GM18951 (cell line): ENCODE data around the gene TNRC18.
"Not testable (repeated sequence)": the region's sequence is repeated elsewhere in the genome, so short reads cannot be mapped to it uniquely, and the experiment has no call there.

Experiments
- POLR2A ChIP-seq: IDR thresholded peaks from 4 replicates; pipeline ENCODE4 v1.6.1; 2011; ENCODE audit warnings: mild to moderate bottlenecking; ENCODE audit not compliant: insufficient read length, insufficient read depth; ENCODE audit errors: extremely low read depth
- in situ Hi-C: fragments of 300-500 bp; cut with MboI; formaldehyde crosslinking; loops from one replicate; pipeline ENCODE4 v1.12.0; 2022; ENCODE audit warnings: low sequenced_read_pairs, mixed read lengths, inconsistent platforms; ENCODE audit not compliant: unreplicated experiment

The TNRC18 gene

DNA sequence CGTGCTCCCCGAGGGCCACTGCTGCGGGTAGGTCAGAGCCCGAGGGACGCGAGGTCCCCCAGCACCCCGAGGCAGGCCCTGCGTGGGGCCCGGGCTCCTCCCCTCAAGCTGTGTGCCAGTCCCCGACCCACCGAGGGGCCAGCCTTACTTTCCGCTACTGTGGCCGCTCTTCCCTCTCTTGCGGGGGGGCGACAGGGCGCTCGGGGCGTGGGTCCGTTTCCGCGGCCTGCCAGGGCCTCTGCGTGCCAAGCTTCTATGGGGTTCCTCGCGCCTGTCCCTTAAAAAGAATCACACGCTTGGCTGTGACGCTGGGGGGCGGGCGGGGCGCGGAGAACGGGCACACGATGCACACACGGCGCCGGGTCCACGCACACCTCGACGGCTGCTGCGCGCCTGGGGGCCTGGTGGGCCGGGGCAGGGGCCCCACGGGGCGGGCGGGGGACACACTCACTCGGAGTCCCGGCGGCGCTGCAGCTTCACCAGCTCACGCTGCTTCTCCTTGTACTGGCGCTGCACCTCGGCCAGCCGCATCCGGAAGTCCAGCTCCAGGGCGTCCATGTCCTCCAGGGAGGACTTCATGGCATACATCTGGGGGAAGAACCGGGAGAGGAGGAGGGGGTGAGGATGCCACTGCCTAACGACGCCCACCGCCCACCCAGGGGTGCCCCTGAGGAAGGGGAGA is 62.0 kb downstream of the TNRC18 start:
- TF ChIP-seq POLR2A: no peak
- in situ Hi-C loops: no loop called here

DNA sequence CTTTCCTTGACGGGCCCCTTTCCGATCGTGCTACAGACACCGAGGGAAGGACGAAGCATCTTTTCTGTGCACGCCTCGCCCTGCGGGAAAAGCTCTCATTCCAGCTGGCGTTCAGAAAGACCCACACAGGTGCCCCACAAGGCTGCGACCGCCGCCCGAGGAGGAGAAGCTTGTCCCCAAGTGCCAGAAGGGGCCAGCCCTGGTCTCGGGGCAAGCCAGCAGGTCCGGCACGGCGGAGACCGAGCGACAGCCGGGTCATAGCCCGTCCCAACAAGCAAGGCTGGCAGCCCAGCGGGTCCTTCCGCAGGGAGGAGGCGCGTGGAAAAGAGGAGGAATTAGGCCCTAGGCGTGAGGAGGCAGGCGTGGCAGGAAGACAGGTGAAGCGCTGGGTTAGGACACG is 62.7 kb downstream of the TNRC18 start:
- in situ Hi-C loops: no loop called here
- no peak for TF ChIP-seq POLR2A

DNA sequence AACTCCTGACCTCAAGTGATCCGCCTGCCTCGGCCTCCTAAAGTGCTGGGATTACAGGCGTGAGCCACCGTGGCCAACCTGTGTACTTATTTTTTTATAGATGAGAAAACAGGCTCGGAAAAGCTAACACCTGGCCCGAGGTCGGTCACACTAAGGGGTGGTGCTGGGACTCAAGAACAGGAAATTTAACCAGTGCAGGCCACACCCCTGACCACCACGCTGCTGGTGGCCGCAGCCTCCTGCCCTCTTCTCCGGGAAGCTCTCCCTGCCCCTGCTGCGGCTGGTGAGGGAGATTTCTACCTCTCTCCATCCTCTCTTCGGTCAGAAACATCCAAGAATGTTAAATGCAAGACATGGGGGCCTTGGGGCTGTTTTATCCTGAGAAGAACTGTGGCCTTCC is 63.2 kb downstream of the TNRC18 start:
- TF ChIP-seq POLR2A: no peak
- in situ Hi-C loops: no loop called here

DNA sequence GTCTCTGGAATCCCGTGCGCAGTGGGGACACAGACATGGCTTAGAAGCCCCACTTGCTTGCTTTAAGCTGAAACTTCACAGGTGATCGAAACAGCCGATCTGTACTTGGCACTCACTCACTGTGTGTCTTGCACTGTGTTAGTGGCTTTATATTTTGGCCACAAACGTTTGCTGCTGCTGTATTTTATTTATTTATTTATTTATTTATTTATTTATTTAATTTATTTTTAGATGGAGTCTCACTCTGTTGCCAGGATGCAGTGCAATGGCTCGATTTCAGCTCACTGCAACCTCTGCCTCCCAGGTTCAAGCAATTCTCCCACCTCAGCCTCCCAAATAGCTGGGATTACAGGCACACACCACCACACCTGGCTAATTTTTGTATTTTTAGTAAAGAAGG is 63.6 kb downstream of the TNRC18 start:
- in situ Hi-C loops: not testable (repeated sequence)

DNA sequence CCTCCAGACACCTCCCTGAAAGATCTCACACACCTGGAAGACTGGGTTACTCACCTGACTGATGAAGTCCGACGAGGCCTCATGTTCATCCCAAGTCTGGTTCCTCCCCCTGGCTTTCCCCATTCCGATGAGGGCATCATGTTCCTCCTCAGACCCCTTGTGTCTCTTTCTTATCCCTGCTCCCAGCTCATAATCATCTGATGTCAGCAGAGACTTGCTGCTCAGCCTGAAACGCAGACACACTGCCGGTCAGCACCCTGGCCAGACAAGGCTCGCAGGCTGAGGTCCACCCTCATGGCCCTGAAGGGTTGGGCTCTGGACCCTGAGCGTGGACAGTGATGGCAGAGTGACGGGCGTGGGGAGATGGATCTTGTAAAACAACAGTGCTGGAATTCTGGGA is 64.3 kb downstream of the TNRC18 start:
- in situ Hi-C loops: no loop called here
- no peak for TF ChIP-seq POLR2A

DNA sequence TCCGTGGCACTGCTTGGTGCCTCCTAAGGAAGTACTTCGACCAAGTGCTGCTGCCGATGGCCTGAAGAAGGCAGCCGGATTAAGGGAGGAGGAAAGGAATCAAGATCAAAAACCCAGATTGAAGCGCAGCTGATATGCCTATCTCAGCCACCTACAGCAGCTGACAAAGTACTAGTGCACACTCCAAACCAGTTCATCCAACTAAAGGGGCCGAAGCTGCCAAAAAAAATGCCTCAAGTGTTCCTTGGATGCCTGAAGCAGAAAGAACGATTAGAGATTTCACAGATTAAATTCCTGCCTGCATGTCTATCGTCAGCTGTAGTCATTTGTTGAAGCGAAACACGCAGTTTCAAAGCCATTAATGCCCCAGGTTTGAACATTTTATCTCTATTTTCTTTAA is 65.7 kb downstream of the TNRC18 start:
- no peak for TF ChIP-seq POLR2A
- in situ Hi-C loops: no loop called here

DNA sequence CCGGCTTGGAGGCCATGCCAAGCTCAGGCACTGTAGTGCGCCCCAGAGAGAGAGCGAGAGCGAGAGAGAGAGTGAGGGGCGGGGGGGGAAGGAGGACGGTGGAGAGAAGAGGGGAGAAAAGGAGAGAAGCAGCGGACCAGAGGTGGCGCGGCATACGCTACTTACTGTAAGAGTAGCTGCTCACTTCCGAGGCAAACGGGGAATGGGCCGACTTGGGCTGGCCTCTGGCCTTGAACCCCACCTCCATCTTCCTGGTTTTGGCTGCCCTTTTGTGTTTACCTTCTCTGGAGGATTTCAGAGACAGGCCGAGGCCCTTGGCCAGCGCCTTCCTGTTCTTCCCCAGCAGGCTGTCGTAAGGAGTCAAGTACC is 66.9 kb downstream of the TNRC18 start:
- in situ Hi-C loops: no loop called here
- no peak for TF ChIP-seq POLR2A

DNA sequence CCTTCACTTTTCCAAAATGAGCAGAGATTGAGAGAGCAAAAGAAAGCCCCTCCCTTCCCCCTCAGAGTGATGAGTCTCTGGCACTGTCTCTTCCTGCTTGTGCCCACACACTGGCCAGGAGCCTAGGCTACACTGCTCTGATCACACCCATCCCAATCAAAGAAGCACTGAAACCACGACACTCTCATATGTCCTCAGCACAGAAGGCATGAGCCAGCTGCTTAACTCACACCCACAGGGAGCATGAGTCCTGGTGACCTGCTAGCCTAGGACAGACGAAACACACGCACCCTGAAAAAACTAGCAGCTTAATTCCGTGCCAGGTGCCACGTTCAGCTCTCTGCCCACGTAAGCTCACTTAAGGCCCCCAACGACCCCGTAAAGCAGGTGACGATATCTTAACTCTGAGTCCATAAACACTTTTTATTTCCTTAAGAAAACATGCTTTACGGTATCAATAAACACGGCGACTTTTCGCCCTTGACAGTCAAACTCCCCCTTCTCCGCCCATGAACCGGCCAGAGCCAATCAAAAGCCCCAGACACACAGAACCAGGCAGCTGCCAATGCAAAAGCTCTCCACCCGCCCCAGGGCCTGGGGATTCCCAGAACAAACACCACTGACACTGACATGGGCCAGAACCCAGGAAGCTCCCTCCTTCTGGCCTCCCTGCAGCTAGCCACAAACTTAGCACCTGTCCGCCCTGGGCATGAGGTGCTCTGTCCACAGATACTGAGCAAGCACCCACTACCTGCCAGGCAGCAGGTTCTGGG is 69.0 kb downstream of the TNRC18 start:
- no peak for TF ChIP-seq POLR2A
- in situ Hi-C loops: no loop called here

DNA sequence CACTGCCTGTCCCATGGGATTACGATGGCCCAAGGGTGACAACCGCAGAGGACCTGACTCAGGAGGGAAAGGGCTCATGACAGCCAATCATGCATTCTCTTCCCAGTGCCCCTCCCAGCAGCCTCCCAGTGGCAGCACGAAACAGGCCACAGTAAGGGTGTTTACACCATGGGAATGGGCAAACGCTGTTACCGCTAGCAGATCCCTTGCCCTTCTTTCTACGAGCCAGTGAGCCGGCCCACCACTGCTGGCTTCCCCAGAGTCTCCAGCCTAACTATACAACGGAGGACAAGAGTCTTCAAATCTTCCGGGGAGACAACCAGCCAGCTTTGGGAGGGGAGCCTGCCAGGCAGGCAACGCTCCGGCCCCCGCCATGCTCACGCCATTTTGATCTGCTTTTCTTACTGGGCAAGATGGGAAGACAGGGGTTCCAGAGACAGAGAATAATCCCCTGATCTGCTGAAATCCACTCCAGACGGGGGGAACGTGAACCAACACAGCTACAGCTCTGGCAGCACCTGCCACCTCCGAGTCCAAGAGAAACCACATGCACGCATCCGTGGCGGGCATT is 71.1 kb downstream of the TNRC18 start:
- in situ Hi-C loops: no loop called here
- TF ChIP-seq POLR2A: no peak

DNA sequence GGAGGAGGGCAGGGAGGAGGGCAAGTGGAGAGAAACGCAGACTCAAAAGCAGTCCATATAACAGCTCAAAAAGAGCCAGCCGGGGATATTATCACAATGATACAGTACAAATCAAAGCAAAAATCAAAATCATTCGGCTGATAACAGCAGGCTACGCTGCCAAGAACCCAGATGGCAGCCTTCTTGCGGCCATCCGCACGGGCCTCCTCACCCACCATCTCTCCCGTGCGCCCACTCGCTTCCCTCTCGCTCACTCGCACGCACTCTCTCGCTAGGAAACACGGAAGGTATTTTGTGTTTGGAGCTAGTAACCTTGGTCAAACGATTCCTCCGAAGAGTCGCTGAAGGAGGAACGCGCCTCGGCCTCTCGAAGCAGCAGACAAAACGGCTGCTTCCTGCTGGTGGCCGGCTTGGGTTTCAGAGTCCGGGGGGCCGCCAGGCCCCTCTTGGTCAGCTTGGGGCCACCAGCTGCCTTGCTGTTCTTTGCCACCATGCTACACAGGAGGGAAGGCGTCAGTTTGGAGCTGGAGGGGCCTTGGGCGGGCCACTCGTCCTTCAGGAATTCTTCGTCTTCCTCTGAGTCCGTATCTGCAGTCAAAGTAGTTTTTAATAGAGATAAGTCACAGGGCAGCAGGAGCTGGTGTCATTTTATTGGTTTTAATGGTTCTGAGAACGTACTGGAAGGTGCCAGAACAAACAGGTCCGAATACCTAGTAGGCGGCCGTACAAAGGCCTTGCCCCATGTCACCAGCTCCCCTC is 71.9 kb downstream of the TNRC18 start:
- TF ChIP-seq POLR2A: no peak
- in situ Hi-C loops: no loop called here

DNA sequence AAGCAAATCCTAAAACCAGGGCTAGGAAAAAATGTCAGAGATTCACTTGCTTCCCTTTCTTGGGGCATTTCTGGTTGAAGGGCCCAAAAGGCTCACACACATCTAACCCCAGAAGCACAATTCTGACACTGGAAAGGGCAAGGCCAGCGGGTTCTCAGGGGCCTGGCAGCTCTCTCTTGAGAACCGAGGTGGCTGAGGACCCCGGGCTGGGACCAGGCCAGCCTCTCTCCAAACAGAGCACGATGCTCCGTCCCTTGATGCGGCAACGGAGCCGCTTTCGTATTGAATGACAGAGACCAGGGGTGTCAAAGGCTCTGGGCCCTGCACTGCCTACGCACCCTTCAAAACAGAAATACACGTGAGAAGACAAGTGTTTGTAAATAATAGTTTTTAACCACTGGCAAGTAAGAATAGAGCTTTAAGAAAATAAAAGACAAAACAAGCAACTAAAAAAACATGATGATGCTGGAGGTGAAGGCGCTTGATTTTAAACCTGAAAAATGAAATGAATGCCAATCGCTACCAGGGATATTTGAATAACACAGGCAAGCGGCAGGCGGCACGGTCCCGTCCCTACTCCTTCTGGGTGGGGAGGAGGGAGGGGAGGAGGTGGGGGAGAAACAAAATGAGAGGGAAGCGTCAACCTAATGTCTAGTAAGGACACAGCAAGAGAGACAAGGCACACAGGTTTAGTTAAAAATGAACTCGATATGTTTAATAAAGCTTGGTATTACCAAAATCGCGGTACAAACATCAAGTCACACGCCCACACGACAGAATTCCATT is 72.8 kb downstream of the TNRC18 start:
- in situ Hi-C loops: no loop called here
- TF ChIP-seq POLR2A: no peak

DNA sequence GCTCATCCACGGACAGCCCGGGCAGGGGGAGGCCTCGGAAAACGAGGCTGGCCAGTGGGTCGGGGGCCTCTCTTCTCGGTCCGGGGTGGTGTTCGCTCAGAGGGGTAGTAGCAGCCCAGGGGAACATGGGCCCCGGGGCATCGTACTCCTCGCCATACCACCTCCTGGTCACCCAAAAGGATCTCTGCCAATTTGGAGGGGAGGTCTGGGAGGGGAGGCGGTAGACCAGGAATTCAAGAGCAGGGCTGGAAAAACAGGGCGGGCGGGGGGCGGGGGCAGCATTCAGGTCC is 73.5 kb downstream of the TNRC18 start:
- TF ChIP-seq POLR2A: no peak
- in situ Hi-C loops: no loop called here

DNA sequence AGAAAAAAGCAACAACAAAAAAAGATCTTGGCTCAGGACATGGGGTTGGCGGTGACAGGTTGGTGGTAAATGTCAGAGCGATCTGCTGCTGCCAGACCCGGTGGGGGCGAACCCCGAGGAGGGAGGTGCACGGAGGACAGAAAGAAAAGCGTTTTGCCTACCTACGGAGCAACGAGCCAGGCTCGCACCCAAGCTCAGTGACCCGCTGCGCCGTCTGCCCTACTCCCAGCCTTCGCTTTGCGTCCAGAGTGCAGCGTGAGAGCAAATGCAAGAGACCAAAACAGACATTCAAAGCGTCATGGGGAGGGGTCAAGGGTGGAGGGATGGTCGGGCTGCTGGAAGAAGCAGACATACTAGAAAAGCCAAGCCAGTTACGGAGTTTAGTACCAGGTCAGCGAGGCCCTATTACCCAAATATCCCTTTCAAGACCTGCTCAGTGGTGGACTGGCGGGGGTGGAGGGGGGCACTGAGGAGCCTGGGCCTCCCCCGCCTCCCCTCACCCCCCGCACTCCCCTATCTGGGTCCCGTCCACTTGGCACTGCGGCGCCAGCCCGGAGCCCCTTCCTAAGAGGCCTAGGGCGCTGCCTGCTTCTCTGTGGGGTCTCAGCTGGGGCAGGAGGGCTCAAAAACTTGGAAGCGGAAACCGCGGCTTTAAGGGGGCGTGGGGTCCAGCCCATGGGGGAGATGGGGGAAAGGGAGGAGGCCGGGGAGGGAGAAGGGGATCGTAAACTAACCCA is 74.0 kb downstream of the TNRC18 start:
- in situ Hi-C loops: no loop called here
- no peak for TF ChIP-seq POLR2A

DNA sequence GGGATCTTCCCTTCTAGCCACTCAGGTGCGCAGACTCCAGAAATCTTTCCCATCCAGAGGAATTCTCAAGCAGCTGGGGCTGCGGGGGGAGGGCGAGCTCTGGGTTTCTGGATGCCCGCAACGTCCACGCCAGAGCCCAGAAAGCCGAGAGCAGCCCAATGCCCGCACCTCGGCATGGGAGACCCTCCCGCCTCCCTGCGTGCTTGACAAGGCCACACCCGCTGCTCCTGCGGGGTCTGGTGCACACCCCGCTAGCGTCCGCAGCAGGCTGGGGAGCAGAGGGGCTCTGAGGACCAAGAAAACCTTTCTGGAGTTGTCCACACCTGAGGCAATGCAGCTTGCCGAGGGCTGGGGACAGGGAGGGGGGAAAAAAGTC is 74.6 kb downstream of the TNRC18 start:
- in situ Hi-C loops: no loop called here
- no peak for TF ChIP-seq POLR2A
